Choroid plexus epithelial cell (primary cell): ENCODE measurements around the gene SLC16A10.
"Not testable (repeated sequence)": the region's sequence is repeated elsewhere in the genome, so short reads cannot be mapped to it uniquely, and the experiment has no call there.

Source experiments
- DNase-seq: peaks from one replicate; pipeline ENCODE4 v3.0.0-alpha.2; 2010; ENCODE audit warnings: low read depth
- H3K4me3 ChIP-seq: 2 replicates; pipeline ENCODE4 v1.5.1; 2011; ENCODE audit warnings: low read depth, mild to moderate bottlenecking, control low read depth, low read length, moderate library complexity
- TF ChIP-seq, protein P1 (sequence below): conservative IDR thresholded peaks from 2 replicates; pipeline ENCODE4 v1.5.1; 2011; ENCODE audit warnings: low read depth, mild to moderate bottlenecking, control low read depth, inconsistent platforms, low read length, moderate library complexity

SLC16A10 gene

DNA sequence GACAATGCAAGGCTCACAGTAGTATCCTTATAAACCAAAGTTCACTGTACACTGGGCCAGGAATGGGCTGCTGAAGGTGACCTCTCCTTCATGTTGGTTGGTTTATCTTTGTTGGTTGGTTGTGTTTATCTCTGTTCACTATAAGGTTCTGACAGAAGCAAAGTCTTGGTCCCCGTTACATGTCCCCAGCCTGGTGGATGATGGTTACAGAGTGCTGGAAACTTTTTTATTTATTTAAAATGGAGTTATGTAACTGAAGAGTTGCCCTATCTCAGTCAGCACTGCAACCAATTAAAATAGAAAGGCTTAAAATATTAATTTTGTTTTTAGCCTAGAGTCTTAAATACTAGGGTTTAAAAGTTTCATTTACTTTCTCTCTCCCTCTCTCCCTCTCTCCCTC, 100.6 kb downstream of the SLC16A10 start:
- no peak overlapping the region for H3K4me3 ChIP-seq
- no peak for DNase-seq
- TF ChIP-seq, protein P1, sequence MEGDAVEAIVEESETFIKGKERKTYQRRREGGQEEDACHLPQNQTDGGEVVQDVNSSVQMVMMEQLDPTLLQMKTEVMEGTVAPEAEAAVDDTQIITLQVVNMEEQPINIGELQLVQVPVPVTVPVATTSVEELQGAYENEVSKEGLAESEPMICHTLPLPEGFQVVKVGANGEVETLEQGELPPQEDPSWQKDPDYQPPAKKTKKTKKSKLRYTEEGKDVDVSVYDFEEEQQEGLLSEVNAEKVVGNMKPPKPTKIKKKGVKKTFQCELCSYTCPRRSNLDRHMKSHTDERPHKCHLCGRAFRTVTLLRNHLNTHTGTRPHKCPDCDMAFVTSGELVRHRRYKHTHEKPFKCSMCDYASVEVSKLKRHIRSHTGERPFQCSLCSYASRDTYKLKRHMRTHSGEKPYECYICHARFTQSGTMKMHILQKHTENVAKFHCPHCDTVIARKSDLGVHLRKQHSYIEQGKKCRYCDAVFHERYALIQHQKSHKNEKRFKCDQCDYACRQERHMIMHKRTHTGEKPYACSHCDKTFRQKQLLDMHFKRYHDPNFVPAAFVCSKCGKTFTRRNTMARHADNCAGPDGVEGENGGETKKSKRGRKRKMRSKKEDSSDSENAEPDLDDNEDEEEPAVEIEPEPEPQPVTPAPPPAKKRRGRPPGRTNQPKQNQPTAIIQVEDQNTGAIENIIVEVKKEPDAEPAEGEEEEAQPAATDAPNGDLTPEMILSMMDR: no peak

DNA sequence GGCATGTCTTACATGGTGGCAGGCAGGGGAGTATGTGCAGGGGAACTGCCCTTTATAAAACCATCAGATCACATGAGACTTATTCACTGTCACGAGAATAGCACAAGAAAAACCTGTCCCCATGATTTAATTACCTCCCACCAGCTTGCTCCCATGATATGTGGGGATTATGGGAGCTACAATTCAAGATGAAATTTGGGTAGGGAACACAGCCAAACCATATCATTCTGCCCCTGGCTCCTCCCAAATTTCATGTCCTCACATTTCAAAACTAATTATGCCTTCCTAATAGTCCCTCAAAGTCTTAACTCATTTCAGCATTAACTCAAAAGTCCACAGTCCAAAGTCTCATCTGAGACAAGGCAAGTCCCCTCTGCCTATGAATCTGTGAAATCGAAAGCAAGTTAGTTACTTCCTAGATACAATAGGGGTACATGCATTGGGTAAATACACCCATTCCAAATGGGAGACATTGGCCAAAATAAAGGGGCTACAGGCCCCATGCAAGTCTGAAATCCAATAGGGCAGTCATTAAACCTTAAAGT, 102.4 kb downstream of the SLC16A10 start:
- H3K4me3 ChIP-seq, DNase-seq: not testable (repeated sequence)

DNA sequence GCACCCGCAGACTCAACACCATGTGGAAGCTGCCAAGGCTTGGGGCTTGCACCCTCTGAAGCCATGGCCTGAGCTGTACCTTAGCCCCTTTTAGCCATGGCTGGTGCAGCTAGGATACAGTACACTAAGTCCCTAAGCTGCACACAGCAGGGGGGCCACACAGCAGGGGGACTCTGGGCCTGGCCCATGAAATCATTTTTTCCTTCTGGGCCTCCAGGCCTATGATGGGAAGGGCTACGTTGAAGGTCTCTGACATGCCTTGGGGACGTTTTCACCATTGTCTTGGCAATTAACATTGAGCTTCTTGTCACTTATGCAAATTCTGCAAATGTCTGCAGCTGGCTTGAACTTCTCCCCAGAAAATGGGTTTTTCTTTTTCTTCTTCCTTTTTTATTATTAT, 103.3 kb downstream of the SLC16A10 start:
- TF ChIP-seq, protein P1: no peak
- H3K4me3 ChIP-seq: no peak overlapping the region
- no peak for DNase-seq

DNA sequence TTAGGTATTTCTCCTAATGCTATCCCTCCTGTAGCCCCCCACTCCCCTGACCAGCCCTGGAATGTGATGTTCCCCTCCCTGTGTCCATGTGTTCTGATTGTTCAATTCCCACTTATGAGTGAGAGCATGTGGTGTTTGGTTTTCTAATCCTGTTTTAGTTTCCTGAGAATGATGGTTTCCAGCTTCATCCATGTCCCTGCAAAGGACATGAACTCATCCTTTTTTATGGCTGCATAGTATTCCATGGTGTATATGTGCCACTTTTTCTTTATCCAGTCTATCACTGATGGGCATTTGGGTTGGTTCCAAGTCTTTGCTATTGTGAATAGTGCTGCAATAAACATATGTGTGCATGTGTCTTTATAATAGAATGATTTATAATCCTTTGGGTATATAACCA, 103.8 kb downstream of the SLC16A10 start:
- DNase-seq, H3K4me3 ChIP-seq: not testable (repeated sequence)

DNA sequence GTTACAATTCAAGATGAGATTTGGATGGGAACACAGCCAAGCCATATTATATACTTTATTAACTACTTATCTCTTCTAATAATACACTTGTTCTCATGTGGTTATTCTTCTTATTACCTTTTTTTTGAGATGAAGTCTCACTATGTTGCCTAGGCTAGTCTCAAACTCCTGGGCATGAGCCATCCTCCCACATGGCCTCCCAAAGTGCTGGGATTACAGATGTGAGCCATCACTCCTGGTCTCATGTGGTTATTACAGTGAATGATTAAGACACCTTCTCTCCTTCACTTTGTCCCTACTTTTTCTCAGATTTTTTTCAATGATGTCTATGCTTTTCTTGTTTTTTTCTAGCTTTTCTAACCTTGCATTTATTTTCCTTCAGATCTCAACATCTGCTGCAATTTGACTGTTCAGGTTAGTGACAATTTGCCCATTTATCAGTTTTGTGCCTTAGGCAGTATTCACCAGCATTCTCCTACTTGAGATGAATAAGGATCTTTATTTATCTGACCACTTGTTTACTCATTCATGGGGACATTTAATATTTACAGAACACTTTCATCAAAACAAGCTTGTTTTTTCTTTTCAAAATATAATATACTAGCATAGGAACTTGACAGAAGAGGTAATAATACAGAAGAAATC, 105.7 kb downstream of the SLC16A10 start:
- TF ChIP-seq, protein P1: no peak
- H3K4me3 ChIP-seq: no peak overlapping the region
- no peak for DNase-seq

DNA sequence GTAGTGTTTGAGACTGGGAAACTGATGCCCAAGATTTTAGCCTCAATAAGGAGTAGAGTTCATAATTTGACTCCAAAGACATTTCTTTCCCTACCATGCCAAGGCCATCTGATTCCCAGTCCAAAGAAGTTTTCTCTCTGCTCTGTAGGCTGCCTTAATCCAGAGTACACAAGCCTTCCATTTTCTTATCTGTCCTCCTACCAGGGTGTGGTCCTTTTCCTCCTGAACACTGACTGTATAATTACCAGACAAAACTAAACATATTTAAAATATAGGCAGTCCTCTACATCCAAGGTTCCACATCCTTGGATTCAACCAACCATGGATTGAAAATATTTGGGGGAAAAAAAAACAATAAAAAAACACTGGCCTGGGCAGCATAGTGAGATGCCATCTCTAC, 108.4 kb downstream of the SLC16A10 start:
- no peak overlapping the region for H3K4me3 ChIP-seq
- DNase-seq: no peak
- TF ChIP-seq, protein P1: no peak

DNA sequence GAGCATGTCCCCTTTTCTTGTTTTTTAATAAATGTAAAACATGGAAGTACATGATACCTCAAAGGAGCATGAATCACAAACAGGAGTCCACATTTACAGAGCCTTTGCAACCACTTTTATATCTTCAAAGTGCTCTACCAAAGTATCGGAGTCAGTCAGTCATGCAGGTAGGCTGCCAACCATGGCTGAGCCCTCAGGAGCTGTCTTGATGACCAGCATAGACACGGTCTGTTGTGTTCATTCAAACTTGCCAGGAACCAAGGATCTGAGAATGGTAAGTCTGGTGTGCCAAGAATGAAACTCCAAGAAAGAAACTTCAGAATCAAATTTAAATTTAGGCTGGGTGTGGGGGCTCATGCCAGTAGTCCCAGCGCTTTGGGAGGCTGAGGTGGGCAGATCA, 111.5 kb downstream of the SLC16A10 start:
- TF ChIP-seq, protein P1: no peak
- H3K4me3 ChIP-seq: no peak overlapping the region
- no peak for DNase-seq

DNA sequence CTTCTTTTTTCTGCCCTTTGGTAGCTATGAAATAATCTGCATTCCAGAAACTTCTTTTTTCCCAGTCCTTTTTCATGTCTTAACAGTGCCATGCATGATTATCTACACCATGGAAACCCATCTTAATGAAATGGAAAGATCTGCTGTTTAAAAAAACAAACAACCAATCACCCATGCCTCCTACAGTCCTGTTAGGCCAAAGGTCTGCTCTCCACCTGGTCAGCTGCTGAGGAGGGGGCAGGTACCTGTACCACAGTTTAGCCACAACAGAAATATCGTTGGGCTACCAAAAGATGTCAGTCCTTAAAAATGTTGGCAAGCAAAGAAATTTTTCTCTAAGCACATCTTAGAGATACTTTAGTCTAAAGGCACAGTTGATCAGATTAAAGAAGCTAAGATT, 112.6 kb downstream of the SLC16A10 start:
- TF ChIP-seq, protein P1: no peak
- no peak for DNase-seq
- H3K4me3 ChIP-seq: no peak overlapping the region
